HG03103 (cell line): ENCODE results near the gene NEK10.

ENCODE experiments used
- ATAC-seq: cut with Tn5 transposase; IDR thresholded peaks from one replicate; pipeline ENCODE4 v1.9.1; 2021; ENCODE audit warnings: low read depth; ENCODE audit not compliant: unreplicated experiment

The NEK10 gene

DNA sequence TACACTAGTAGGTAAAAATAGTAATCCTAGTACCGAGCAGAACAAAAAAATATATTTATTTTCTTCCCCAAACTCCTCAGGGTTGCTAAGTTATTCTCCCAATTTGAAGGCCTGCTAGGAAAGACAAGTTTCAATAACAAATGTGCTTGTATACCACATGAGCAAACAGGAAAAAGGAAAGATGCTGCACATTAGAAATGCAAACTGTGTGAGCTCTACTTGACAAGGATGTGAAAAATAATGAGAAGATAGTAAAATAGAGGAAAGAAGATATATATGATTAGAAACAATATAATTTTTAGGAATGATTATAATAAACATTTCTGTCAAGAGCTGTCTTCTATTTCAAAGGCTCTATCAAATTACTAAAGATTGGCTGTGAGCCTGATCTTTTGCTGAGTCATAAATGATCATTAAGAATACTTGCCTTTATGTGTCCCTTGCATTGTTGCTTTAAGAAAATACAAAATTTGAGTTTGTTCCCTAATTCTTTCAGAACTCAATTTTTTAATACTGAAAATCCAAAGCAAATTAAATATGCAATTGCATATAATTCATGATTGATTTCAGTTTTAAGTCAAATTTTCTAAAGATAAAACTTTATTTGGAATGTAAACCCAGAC lies 174.2 kb downstream of the NEK10 start:
- ATAC-seq, result no peak

DNA sequence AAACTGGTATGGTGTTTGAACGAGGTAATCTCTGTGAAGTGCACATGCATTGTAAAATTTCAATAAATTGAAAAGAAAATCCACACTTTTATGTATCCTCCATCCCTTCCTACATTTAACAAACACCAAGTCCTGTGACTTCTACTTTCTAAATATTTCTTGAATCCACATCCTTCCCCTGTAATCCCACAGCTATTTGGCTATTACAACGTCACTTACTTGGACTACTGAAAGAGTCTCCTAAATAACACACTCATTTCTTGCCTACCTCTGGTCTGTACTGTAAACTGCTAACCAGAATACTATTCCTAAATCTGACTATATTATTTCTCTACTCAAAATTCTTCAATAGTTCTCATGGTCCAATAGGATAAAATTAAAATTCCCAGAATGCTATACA lies 176.1 kb downstream of the NEK10 start:
- ATAC-seq, result no peak

DNA sequence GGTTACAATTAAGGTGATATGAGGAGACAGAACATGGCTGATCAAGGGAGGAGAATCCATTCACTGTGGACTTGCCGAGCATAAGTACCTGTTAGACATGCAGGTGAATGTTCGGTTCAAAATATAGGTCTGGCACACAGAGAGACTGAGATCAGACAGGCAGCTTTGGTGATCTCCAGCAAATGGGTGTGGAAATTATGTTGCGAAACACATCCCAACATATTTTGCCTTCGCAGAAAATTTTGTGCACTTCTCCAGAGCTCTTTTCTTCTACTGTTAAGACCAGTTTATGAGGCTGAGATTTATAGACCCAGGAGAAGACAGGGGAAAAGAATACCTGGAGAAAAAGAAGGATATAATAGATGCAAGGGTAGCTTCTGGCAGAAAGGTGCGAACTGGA lies 183.2 kb downstream of the NEK10 start:
- ATAC-seq, result no peak

DNA sequence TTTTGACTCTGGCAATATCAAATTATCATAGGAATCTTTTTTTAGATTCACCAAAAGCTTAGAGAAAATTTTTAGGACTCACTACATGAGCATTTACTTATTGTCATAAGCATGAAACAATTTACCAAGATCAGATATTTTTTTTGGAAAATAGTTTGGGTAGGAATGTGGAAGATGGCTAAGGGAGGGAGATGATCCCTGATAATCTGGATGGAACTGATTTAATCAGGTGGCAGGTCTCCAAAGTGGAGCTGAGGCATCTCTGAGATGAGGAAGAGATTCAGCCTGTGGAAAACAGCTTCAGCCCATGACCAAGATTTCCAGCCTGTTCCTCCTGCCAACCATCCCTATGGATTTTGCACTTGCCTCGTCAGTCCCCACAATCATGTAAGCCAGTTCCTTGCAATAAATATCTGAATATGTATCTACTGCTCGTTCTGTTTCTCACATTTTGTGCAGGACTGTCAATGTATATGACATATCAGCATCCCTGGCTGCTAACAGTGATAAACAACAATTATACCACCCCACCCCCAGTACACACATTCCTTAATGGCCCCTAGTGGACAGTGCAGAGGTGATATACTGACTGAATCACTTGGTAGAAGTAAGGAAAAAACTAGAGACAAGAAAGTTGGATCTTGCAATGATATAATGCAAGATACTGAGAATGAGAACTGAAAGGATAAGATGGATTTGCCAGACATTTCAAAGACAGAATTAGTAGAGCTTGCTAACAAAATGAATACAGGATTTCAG lies 183.8 kb downstream of the NEK10 start:
- no peak for ATAC-seq

DNA sequence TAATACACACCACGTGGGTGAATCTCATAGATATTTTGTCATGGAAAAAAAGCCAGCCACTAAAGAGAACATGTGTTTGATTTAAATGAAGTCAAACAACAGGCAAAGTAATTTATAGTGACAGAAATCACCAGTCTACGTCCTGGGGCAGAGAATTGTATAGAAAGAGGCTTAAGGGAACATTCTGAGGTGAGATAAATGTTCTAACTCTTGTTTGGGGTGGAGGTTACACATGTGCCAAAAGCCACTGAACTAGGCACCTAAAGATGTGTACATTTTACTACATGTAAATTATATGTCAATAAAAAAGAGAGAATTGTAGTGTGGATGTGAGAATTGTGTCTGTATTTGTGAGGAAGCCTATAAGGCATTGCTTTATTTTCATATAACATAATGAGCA lies 184.9 kb downstream of the NEK10 start:
- ATAC-seq, result no peak

DNA sequence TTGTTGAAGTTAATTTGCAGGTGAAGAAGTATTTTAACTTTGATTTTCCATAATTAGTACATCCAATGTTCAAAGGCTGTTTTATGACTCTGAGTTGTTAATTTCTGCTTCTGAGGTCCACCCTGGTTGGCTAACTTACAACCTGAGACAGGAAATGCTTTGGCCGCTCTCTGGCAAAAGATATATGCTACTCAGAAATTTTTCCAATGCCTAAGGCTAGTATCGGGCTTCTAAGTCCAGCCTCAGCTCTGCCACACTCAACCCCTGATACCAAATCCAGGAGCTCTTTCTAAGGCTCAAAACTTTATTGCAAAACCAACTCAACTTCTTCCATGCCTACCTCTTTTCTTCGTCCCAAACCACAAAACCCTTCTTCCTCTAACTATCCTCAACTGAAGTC lies 192.9 kb downstream of the NEK10 start:
- ATAC-seq, result no peak

DNA sequence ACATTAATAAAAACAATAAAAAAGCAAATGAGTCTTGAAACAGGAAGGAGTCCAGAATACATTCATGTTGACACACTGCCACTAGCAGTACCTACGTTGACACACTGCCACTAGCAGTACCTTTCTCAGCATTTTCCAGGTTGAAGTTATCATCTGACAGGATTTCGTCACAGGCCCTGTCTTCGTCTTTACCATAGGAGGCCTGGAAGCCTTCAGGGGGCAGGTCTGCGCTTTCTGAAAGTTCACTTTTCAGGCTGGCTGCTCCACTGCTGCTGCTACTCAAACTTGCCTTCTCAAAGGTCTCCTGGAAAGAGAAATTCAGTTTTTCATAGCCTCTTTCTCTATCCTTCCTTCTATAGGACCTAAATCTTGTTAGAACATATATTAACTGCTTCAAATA lies 194.7 kb downstream of the NEK10 start:
- ATAC-seq, result no peak

DNA sequence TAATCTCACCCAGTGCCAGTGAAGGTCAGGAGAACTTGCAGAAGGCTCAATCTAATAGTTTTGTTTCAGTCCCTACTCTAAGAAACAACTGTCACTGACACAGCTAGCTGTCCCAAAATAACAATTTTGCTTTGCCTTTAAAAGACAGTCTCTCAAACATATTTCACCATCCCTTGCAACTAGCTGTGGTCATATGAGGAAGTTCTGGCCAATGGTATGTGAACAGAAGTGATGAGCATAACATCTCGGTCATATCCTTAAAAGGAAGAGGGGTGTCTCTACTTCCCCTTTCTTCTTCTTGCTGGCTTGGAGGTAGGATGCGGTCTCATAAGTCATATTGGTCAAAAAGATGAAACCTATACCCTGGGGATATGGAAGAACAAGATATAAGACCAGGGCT lies 198.1 kb downstream of the NEK10 start:
- ATAC-seq, result peak; percentile 96

DNA sequence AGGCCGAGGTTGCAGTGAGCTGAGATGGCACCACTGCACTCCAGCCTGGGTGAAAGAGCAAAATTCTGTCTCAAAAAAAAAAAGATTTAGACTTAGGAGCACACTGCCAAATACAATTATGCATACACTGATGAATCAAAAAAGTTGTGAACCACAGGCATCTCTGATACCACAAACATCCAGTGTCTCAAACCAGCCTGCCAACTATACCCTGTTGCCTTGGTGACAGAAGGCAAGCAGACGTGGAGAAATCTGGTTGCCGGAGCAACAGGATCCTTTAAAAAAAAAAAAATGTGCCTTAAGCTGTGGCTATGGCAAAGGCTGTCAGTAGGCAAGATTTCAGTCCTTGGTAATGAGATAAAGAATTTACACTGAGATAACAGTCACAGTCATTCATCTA lies 202.3 kb downstream of the NEK10 start:
- no peak for ATAC-seq

DNA sequence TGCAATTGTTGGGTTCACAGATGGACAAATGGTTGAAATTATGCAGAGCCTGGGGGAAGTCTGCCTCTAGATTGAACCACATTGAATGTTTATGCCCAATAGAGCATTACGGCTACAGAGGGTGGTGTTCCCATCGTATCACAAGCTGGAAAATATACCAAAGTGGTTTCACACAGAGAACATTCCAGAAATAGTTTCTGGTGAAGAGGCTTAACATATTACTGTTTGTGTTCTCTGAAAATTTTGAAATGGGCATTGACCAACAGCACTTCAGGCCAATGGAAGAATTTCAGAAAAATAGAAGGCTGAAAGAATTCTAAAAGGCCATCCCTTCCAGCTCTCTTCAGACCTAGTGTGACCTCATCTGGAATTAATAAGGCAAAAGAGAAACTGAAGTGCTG lies 203.9 kb downstream of the NEK10 start:
- ATAC-seq, result no peak

DNA sequence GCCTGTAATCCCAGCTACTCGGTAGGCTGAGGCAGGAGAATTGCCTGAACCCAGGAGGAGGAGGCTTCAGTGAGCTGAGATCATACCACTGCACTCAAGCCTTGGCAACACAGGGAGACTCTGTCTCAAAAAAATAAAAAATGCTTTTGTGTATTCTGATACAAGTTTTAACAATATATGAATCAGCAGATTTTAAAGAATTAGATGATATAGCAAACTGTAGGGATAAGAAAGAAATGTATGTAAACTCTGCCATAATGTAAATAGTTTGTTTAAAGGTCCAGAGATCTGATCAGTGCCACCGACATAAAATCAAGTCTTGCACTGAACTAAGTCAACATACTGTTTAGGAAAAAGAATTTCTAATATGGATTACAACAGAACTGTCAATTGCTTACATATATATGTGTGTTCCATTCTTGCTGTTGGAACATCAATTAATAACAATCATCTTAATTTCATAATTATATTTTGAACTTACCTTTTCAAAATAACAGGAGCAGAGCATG lies 208.3 kb downstream of the NEK10 start:
- ATAC-seq, result no peak

DNA sequence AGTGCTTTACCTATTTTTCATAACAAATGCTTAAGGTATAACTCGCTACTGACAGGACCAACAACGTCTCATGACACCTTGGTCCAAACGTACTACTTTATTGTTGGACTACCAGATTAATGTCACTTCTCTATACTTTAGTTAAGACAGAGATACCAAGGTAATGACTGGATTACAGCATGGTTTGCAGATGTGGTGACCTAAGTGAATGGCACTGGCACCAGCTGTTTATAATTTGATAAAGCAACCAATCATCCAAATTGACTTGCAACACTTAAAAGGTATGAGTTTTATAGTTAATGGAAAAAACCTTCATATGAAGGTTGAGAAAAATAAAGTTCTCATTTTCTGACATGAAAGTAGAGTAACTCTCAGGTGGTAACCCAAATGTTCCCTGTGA lies 209.0 kb downstream of the NEK10 start:
- no peak for ATAC-seq

DNA sequence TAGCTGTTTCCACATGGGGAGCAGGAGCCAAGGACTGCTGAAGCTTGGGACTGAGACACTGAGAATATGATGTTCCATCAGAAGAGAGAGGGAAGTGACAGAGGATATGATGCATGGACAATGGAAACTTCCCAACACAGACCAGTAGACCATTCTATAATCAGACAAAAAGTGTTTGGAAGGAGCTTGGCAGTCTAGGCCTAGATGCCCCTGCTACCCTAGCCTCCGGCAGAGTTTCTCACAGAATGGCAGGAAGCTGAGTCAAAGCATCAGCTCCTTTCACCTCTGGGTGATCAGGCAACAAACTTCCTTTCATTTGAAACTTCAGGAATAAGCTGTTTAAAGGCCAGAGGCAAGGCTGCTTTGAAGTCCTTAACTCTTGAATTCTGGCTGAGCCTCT lies 222.0 kb downstream of the NEK10 start:
- ATAC-seq, result no peak

DNA sequence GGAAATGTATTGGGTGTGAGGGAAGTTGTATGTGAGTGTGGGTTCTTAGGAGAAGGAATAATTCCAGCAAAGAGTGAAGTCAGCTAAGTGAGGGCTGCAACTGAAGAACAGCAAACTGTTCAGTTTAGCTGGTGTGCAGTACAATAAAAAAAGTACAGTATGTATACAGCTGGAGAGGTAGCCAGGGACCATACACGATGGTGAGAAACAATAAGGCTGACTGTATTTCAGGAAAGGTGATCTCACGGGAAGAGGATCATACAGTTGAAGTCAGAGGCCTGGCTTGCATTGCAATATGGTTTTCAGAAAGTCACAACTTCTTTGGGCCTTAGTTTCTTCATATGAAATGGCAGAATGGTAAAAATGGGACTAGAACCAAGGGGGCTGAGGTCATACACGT lies 222.4 kb downstream of the NEK10 start:
- no peak for ATAC-seq

DNA sequence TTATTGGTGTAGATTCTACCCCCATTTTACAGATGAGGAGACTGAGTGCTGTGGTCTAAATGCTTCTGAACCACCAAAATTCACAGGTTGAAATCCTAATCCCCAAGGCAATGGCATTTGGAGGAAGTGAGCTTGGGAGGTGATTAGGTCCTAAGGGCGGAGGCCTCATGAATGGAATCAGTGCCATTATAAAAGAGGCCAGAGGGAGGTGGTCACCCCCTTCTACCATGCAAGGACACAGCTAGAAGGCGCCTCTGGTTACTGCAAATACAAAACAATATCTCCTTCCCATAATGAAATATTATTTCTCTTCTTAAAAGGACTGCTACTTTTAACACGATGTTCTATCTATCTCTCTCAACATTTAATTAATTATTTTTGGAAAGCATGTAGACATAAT lies 223.5 kb downstream of the NEK10 start:
- no peak for ATAC-seq

DNA sequence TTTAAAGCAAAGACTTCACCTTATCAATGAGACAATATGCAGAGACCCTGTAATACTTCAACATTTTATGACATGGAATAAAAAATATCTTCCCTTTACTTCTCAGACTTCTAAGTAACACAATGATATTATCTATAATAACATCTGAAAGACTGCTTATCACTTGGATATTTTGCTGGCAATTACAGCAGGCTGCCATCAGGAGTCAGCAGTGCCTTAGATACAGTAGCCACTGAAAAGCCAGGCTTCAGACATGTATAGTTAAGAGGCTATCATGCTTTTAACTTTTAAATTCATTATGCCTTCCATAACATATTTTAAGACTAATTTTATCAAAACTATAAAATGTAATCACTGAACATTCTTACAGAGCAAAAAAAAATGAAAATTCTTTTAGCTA lies 227.5 kb downstream of the NEK10 start:
- no peak for ATAC-seq

DNA sequence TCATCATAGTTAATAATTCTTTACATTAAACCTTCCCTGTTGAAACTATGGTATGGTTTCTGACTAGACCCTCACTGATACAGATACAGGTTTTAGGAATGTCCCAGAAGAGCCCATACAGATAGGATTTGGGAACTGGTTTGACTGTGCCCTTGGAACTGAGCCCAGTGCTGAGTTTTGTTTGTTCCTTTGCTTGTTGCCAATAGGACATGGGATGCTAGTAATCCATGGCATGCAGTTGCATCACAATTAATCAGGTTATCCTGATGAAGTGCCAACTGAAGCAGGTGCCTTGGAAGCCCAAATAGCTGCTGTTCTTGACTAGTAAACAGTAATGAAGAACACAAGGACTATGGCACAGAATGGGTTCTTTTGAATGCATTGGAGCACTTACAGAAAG lies 230.6 kb downstream of the NEK10 start:
- ATAC-seq, result no peak

DNA sequence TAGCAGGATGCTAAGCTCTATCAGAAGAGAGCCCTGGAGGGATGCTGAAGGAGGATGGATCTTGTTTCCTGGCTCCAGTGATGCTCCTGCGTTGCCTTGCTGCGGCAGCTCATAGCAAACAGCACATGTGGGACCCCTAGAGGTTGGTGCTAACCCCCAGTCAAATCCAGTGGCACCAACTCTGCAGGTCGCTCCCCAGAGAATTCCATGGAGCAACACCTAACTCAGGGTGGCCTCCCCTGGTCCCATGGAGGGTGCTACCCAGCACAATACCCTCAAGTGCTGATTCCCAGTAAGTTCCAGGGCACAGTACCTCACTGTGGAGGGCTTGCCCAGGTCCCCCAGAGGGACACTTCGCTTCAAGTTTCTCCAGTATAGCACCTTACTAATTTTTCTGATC lies 231.2 kb downstream of the NEK10 start:
- no peak for ATAC-seq

DNA sequence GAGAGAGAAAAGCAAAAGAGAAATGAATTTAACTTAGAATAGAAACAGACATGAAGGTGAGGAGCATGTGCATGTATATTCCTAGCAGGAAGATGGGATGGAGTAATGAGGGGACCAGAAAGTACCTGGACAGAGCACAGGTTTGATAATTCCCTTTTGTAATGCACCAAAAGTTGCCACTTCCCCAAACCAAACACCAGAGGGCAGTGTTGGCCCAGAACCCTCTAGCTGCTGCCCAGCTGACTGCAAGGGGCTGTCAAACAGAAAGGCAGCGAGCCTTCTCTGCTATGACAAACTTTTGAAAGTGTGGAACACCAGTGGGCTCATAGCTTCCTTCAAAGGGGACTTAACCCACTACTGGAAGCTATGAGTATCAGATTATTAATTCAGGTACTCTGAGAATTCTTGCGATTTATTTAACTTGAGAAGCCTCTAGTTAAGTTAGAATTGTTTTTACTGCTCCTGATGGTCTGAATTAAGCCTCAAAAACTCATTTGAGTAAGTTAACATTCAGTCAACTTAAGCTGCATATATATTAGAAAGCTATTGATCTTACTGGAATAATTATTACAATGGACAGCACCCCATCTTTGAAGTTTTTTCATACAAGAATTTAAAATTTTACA lies 234.9 kb downstream of the NEK10 start:
- ATAC-seq, result peak; percentile 93

DNA sequence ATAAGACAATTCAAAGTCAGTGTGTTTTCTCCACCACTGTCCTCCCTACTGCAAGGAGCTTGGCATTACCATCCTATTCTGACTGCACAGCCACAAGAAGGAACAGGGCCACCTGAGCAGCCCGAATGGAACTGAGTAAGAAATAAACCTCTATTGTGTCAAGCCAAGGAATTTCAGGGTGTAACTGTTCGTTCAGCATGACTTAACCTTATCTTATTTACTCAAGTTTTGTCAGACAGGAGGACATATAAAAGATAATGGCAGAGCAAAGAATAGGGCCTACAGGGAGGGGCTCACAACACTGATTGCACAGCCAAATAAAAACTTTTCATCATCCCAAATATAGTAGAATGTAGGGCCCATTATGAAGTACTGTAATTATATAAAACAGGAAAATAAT lies 236.1 kb downstream of the NEK10 start:
- no peak for ATAC-seq

DNA sequence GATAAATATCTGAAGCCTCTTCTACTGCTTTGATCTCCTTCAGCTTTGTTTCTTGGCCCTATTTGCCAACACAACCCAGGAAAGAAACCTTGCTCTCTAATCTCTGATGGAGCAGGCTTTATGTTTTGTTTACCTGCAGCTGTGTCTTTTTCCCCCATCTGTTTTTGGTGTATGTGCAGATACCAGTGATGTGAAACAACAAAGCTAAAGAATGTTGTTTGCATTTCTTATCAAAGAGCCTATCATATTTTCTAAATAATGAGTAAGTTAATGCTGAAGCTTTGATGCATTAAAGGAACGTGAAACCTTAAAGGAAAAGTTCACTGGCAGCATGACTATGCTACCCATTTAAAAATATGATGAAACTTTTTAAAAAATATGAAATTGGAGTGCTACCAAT lies 238.4 kb downstream of the NEK10 start:
- ATAC-seq, result no peak

DNA sequence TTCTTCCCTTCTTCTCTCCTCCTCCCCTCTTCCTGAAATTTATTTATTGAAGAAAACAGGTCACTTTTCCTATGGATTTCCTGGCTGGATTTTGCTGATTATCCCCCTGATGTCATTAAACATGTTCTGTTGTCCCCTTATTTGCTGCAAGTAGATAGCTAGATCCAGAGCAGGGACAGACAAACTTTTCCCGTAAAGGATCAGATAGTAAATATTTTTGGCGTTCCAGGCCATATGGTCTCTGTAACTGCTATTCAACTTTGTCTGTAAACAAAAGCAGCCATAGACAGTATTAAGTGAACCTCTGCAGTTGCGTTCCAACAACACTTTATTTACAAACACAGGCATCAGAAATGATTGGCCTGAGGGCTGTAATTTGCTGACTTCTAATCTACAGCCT lies 241.3 kb downstream of the NEK10 start:
- ATAC-seq, result no peak
